Measurements from ENCODE around the gene AJM1. TPM values are rescaled to one million over a fixed set of nuclear protein-coding genes. Genes with fewer than 3 reads are reported as not detected.

AJM1 gene
- total and polyA plus RNA-seq, 9 donors: 0.48 to 2.4 (median 1.2) TPM; not detected in 1

DNA sequence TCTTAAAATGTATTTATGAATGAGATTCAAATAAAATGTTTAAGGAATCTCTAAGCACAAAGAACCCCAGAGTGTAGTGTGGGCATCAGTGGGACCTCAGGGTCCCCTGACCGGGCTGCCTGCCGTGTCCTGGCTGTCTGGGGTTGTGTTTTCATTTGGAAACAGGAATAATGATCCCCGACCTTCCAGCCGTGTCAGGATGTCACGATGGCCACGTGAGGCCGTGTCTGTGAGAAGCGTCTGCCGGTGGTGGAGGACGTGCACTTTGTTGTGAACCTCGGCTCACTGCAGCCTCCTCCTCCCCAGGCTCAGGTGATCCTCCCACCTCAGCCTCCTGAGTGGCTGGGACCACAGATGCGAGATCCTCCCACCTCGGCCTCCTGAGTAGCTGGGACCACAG lies 48.4 kb downstream of the AJM1 start:
- 80 to 81% (median 80%) methylated on average over 13 of the region's 13 CpGs for WGBS, 3 donors
- intact Hi-C loops (cut with DNase I): no loop called here

More for the DNA sequence above, 48.4 kb downstream of the AJM1 start:
- Histone ChIP-seq H3K27ac (no peak overlapping the region), H3K4me3 (no peak overlapping the region), H3K9me3 (no peaks in the 10 kb centered on the region), H3K27me3 (no peaks in the 10 kb centered on the region), H3K4me1 (ENCODE audit: insufficient read depth) (peaks cover 5% of the 10 kb centered on the region), H3K36me3 (no peaks in the 10 kb centered on the region)
- TF ChIP-seq, protein P1, sequence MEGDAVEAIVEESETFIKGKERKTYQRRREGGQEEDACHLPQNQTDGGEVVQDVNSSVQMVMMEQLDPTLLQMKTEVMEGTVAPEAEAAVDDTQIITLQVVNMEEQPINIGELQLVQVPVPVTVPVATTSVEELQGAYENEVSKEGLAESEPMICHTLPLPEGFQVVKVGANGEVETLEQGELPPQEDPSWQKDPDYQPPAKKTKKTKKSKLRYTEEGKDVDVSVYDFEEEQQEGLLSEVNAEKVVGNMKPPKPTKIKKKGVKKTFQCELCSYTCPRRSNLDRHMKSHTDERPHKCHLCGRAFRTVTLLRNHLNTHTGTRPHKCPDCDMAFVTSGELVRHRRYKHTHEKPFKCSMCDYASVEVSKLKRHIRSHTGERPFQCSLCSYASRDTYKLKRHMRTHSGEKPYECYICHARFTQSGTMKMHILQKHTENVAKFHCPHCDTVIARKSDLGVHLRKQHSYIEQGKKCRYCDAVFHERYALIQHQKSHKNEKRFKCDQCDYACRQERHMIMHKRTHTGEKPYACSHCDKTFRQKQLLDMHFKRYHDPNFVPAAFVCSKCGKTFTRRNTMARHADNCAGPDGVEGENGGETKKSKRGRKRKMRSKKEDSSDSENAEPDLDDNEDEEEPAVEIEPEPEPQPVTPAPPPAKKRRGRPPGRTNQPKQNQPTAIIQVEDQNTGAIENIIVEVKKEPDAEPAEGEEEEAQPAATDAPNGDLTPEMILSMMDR (IDR thresholded peaks at IDR 0.05): no peak
- TF ChIP-seq POLR2A (IDR thresholded peaks at IDR 0.05) (no peak), EP300 (IDR thresholded peaks at IDR 0.05) (no peak)
- no peak for DNase-seq

Small RNA genes lying within 50 kb of the gene (microRNA-seq; reads per million reads assigned to microRNA genes)
- gene MIR4292 (0 reads per million in 3 donors), gene MIR4479 (0 to 0.32 (median 0.18) reads per million in 3 donors)

Small RNA genes lying within 50 kb of the gene (small RNA-seq; reads per million reads assigned to genes)
- not detected for gene AL355987.2
- gene MIR4292: not detected
- gene MIR4479: not detected

Other genes with a start within 250 kb of the AJM1 start
- gene EGFL7, start 179.6 kb upstream of the AJM1 start, total RNA-seq: 100 to 1,000 TPM in 1 of 7 donors, 10 to 100 TPM in 6; 27.1 to 113 (median 43.4) TPM
- gene EGFL7, start 179.6 kb upstream of the AJM1 start, polyA plus RNA-seq: 100 to 1,000 TPM in 1 of 2 donors, under 1 TPM in 1; 0.18 to 105 TPM
- gene AGPAT2, start 155.0 kb upstream of the AJM1 start, total RNA-seq: 10 to 100 TPM; 14.4 to 40.9 (median 24.8) TPM
- gene AGPAT2, start 155.0 kb upstream of the AJM1 start, polyA plus RNA-seq: 10 to 100 TPM in 1 of 2 donors, 1 to 10 TPM in 1; 6.1 to 23.9 TPM
- gene DIPK1B, start 129.9 kb upstream of the AJM1 start, total RNA-seq: 10 to 100 TPM in 5 of 7 donors, 1 to 10 TPM in 2; 5.2 to 23.4 (median 13.1) TPM
- 10 to 100 TPM in 1 of 2 donors, 1 to 10 TPM in 1; 2.9 to 15.0 TPM for gene DIPK1B, start 129.9 kb upstream of the AJM1 start, polyA plus RNA-seq
- gene LCN10, start 99.5 kb upstream of the AJM1 start, total RNA-seq: 10 to 100 TPM in 2 of 7 donors, 1 to 10 TPM in 5; 1.4 to 45.4 (median 4.5) TPM
- 10 to 100 TPM in 1 of 2 donors, 1 to 10 TPM in 1; 2.4 to 15.2 TPM for gene LCN10, start 99.5 kb upstream of the AJM1 start, polyA plus RNA-seq
- 10 to 100 TPM in 3 of 7 donors, 1 to 10 TPM in 4; 1.8 to 59.3 (median 8.3) TPM for gene LCN6, start 94.0 kb upstream of the AJM1 start, total RNA-seq
- 10 to 100 TPM in 1 of 2 donors, 1 to 10 TPM in 1; 1.6 to 33.4 TPM for gene LCN6, start 94.0 kb upstream of the AJM1 start, polyA plus RNA-seq
- gene LCN8, start 84.2 kb upstream of the AJM1 start, total RNA-seq: 1 to 10 TPM in 1 of 7 donors, under 1 TPM in 1, not detected in 5; 0.23 to 3.0 TPM
- under 1 TPM in 1 of 2 donors, not detected in 1; 0.36 TPM for gene LCN8, start 84.2 kb upstream of the AJM1 start, polyA plus RNA-seq
- not detected for gene LCN15, start 78.0 kb upstream of the AJM1 start, total RNA-seq
- gene LCN15, start 78.0 kb upstream of the AJM1 start, polyA plus RNA-seq: not detected
- 100 to 1,000 TPM in 1 of 7 donors, 10 to 100 TPM in 6; 43.1 to 115 (median 64.8) TPM for gene TMEM141, start 51.1 kb upstream of the AJM1 start, total RNA-seq
- gene TMEM141, start 51.1 kb upstream of the AJM1 start, polyA plus RNA-seq: 10 to 100 TPM; 23.4 to 64.9 TPM
- 10 to 100 TPM in 1 of 7 donors, 1 to 10 TPM in 6; 1.2 to 11.8 (median 6.6) TPM for gene CCDC183, start 46.1 kb upstream of the AJM1 start, total RNA-seq
- gene CCDC183, start 46.1 kb upstream of the AJM1 start, polyA plus RNA-seq: 1 to 10 TPM in 1 of 2 donors, under 1 TPM in 1; 0.47 to 3.1 TPM
- gene RABL6, start 34.5 kb upstream of the AJM1 start, total RNA-seq: 10 to 100 TPM; 25.2 to 65.4 (median 56.2) TPM
- 10 to 100 TPM; 22.6 to 37.5 TPM for gene RABL6, start 34.5 kb upstream of the AJM1 start, polyA plus RNA-seq
- gene PHPT1, start 6.9 kb downstream of the AJM1 start, total RNA-seq: 100 to 1,000 TPM in 2 of 7 donors, 10 to 100 TPM in 5; 39.2 to 132 (median 86.9) TPM
- 10 to 100 TPM; 18.1 to 57.6 TPM for gene PHPT1, start 6.9 kb downstream of the AJM1 start, polyA plus RNA-seq
- 10 to 100 TPM in 1 of 7 donors, 1 to 10 TPM in 6; 2.1 to 31.4 (median 2.5) TPM for gene MAMDC4, start 9.9 kb downstream of the AJM1 start, total RNA-seq
- gene MAMDC4, start 9.9 kb downstream of the AJM1 start, polyA plus RNA-seq: 1 to 10 TPM in 1 of 2 donors, under 1 TPM in 1; 0.15 to 2.6 TPM
- 100 to 1,000 TPM; 306 to 391 (median 336) TPM for gene EDF1, start 23.8 kb downstream of the AJM1 start, total RNA-seq
- 100 to 1,000 TPM; 154 to 444 TPM for gene EDF1, start 23.8 kb downstream of the AJM1 start, polyA plus RNA-seq
- 10 to 100 TPM in 4 of 7 donors, 1 to 10 TPM in 3; 5.6 to 11.9 (median 10.3) TPM for gene TRAF2, start 44.0 kb downstream of the AJM1 start, total RNA-seq
- gene TRAF2, start 44.0 kb downstream of the AJM1 start, polyA plus RNA-seq: 1 to 10 TPM in 1 of 2 donors, under 1 TPM in 1; 0.83 to 7.6 TPM
- 10 to 100 TPM; 49.4 to 75.5 (median 60.5) TPM for gene FBXW5, start 102.3 kb downstream of the AJM1 start, total RNA-seq
- gene FBXW5, start 102.3 kb downstream of the AJM1 start, polyA plus RNA-seq: 10 to 100 TPM in 1 of 2 donors, 1 to 10 TPM in 1; 2.2 to 64.1 TPM
- gene C8G, start 102.8 kb downstream of the AJM1 start, total RNA-seq: under 1 TPM in 1 of 7 donors, not detected in 6; 1.00 TPM
- under 1 TPM in 1 of 2 donors, not detected in 1; 0.38 TPM for gene C8G, start 102.8 kb downstream of the AJM1 start, polyA plus RNA-seq
- 10 to 100 TPM in 5 of 7 donors, 1 to 10 TPM in 2; 1.3 to 40.9 (median 19.2) TPM for gene LCN12, start 109.8 kb downstream of the AJM1 start, total RNA-seq
- gene LCN12, start 109.8 kb downstream of the AJM1 start, polyA plus RNA-seq: 1 to 10 TPM; 1.1 to 6.1 TPM
- gene PTGDS, start 135.0 kb downstream of the AJM1 start, total RNA-seq: 100 to 1,000 TPM in 2 of 7 donors, 10 to 100 TPM in 4, 1 to 10 TPM in 1; 5.8 to 191 (median 59.8) TPM
- 10 to 100 TPM; 13.6 to 43.1 TPM for gene PTGDS, start 135.0 kb downstream of the AJM1 start, polyA plus RNA-seq
- gene LCNL1, start 140.5 kb downstream of the AJM1 start, total RNA-seq: 1 to 10 TPM in 2 of 7 donors, under 1 TPM in 4, not detected in 1; 0.25 to 1.6 (median 0.61) TPM
- gene LCNL1, start 140.5 kb downstream of the AJM1 start, polyA plus RNA-seq: under 1 TPM; 0.17 to 0.19 TPM
- 10 to 100 TPM; 23.6 to 48.9 (median 37.5) TPM for gene PAXX, start 149.9 kb downstream of the AJM1 start, total RNA-seq
- 10 to 100 TPM in 1 of 2 donors, 1 to 10 TPM in 1; 1.1 to 47.8 TPM for gene PAXX, start 149.9 kb downstream of the AJM1 start, polyA plus RNA-seq
- 1 to 10 TPM in 3 of 7 donors, under 1 TPM in 2, not detected in 2; 0.57 to 6.5 (median 1.5) TPM for gene CLIC3, start 154.1 kb downstream of the AJM1 start, total RNA-seq
- 1 to 10 TPM in 1 of 2 donors, not detected in 1; 1.1 TPM for gene CLIC3, start 154.1 kb downstream of the AJM1 start, polyA plus RNA-seq
- 10 to 100 TPM in 5 of 7 donors, 1 to 10 TPM in 2; 5.8 to 26.9 (median 13.7) TPM for gene ABCA2, start 185.8 kb downstream of the AJM1 start, total RNA-seq
- gene ABCA2, start 185.8 kb downstream of the AJM1 start, polyA plus RNA-seq: 10 to 100 TPM in 1 of 2 donors, 1 to 10 TPM in 1; 2.0 to 10.5 TPM
- gene FUT7, start 189.6 kb downstream of the AJM1 start, total RNA-seq: under 1 TPM in 1 of 7 donors, not detected in 6; 0.08 TPM
- gene FUT7, start 189.6 kb downstream of the AJM1 start, polyA plus RNA-seq: under 1 TPM in 1 of 2 donors, not detected in 1; 0.07 TPM
- gene NPDC1, start 203.7 kb downstream of the AJM1 start, total RNA-seq: 100 to 1,000 TPM in 2 of 7 donors, 10 to 100 TPM in 5; 22.3 to 112 (median 49.9) TPM
- 10 to 100 TPM in 1 of 2 donors, 1 to 10 TPM in 1; 2.1 to 67.9 TPM for gene NPDC1, start 203.7 kb downstream of the AJM1 start, polyA plus RNA-seq
- gene ENTPD2, start 211.6 kb downstream of the AJM1 start, total RNA-seq: 1 to 10 TPM in 4 of 7 donors, under 1 TPM in 3; 0.12 to 5.1 (median 1.0) TPM
- gene ENTPD2, start 211.6 kb downstream of the AJM1 start, polyA plus RNA-seq: under 1 TPM; 0.32 to 0.82 TPM
- under 1 TPM in 5 of 7 donors, not detected in 2; 0.24 to 0.62 (median 0.37) TPM for gene SAPCD2, start 228.1 kb downstream of the AJM1 start, total RNA-seq
- gene SAPCD2, start 228.1 kb downstream of the AJM1 start, polyA plus RNA-seq: under 1 TPM; 0.10 to 0.15 TPM
- 1 to 10 TPM; 1.3 to 6.3 (median 4.1) TPM for gene UAP1L1, start 235.0 kb downstream of the AJM1 start, total RNA-seq
- 1 to 10 TPM; 3.0 to 4.1 TPM for gene UAP1L1, start 235.0 kb downstream of the AJM1 start, polyA plus RNA-seq
- 10 to 100 TPM; 30.2 to 55.1 (median 38.6) TPM for gene MAN1B1, start 244.5 kb downstream of the AJM1 start, total RNA-seq
- 100 to 1,000 TPM in 1 of 2 donors, 10 to 100 TPM in 1; 44.0 to 109 TPM for gene MAN1B1, start 244.5 kb downstream of the AJM1 start, polyA plus RNA-seq

Data from ovary (tissue), 9 donors.